ENCODE data around the gene SPIRE2. TPM values are rescaled to one million over a fixed set of nuclear protein-coding genes. Genes with fewer than 3 reads are reported as not detected.
A peak's percentile ranks its signal among the peaks of the same experiment; 100 is the strongest.

SPIRE2 gene
- total and polyA plus RNA-seq, 2 of the 13 experiments (the other 11 are each of a cell fraction or from before 2014, with no cell fraction given): 13.3 to 37.5 TPM

GRCh38 chr16:89798126-89798525, 30.1 kb upstream of the SPIRE2 start:
- H3K27me3 ChIP-seq (ENCODE audit: control insufficient read depth in 1 of 2, insufficient read depth in 2 of 2, low read length in 2 of 2): no peaks in the 10 kb centered on the region
- no peaks in the 10 kb centered on the region for H3K9me3 ChIP-seq (ENCODE audit: low read length)
- FAIRE-seq (no peak), DNase-seq (ENCODE audit: low spot score) (no peak), ATAC-seq (no peak)
- no peaks in the 10 kb centered on the region for H4K20me1 ChIP-seq (ENCODE audit: insufficient read depth, low read length)
- H3K4me2 ChIP-seq (ENCODE audit: low read depth, low read length): no peak overlapping the region
- ChIA-PET CTCF (ENCODE audit: low intra/inter-chr PET ratio, low total read pairs) (no interaction called here), POLR2A (no interaction called here)
- H3K27ac ChIP-seq (ENCODE audit: extremely low read length, insufficient read depth, low read length): no peak overlapping the region
- no peaks in the 10 kb centered on the region for H3K4me1 ChIP-seq (ENCODE audit: insufficient read depth, low read length)
- no peaks in the 10 kb centered on the region for H3K79me2 ChIP-seq (ENCODE audit: insufficient read depth, low read length)
- H2AFZ ChIP-seq (ENCODE audit: low read length): no peak overlapping the region
- 92% methylated on average over 5 of the region's 5 CpGs for WGBS (ENCODE audit: low lambda C conversion rate)
- TF ChIP-seq ZNF12 (CRISPR knock-in tag; IDR thresholded peaks at IDR 0.05) (peak; percentile 67; the same call in 1 of the 2 replicates), SP140L (CRISPR knock-in tag; IDR thresholded peaks at IDR 0.05; ENCODE audit: borderline replicate concordance) (no peak)
- no peak overlapping the region for H3K4me3 ChIP-seq (replicated peaks in 1 of 3; ENCODE audit: insufficient read depth in 1 of 3, low read depth in 2 of 3, low read length in 3 of 3)
- in situ Hi-C loops (cut with HindIII; ENCODE audit: extremely low pct_ligation_motif_present, low pct_unique_long_range_greater_than_20kb) (no loop called here), intact Hi-C loops (cut with micrococcal nuclease; ENCODE audit: unreplicated experiment) (no loop called here)
- no TSS peak for BruUV-seq (replicated peaks)
- peaks cover 28 to 74% of the 10 kb centered on the region in 2 experiments for H3K36me3 ChIP-seq (replicated peaks in 1 of 2; ENCODE audit: control insufficient read depth in 1 of 2, insufficient read depth in 2 of 2, low read length in 2 of 2)
- H3K9ac ChIP-seq (ENCODE audit: insufficient read depth, low read depth, low read length): no peak overlapping the region

GRCh38 chr16:89798832-89799370, 29.4 kb upstream of the SPIRE2 start:
- no peak overlapping the region for H2AFZ ChIP-seq (ENCODE audit: low read length)
- no peak for DNase-seq (ENCODE audit: low spot score)
- ATAC-seq: peak; percentile 25; the same call in 2 of the 3 replicates
- intact Hi-C loops (cut with micrococcal nuclease; ENCODE audit: unreplicated experiment) (no loop called here), in situ Hi-C loops (cut with HindIII; ENCODE audit: extremely low pct_ligation_motif_present, low pct_unique_long_range_greater_than_20kb) (no loop called here)
- peaks cover 28 to 77% of the 10 kb centered on the region in 2 experiments for H3K36me3 ChIP-seq (replicated peaks in 1 of 2; ENCODE audit: control insufficient read depth in 1 of 2, insufficient read depth in 2 of 2, low read length in 2 of 2)
- no peaks in the 10 kb centered on the region for H4K20me1 ChIP-seq (ENCODE audit: insufficient read depth, low read length)
- 97% methylated on average over 15 of the region's 15 CpGs for WGBS (ENCODE audit: low lambda C conversion rate)
- TF ChIP-seq ZNF577 (CRISPR knock-in tag; IDR thresholded peaks at IDR 0.05; ENCODE audit: borderline replicate concordance, low read depth) (no peak), CENPX (CRISPR knock-in tag; IDR thresholded peaks at IDR 0.05) (no peak), SMARCC2 (IDR thresholded peaks at IDR 0.05) (no peak), CSRNP1 (CRISPR knock-in tag; IDR thresholded peaks at IDR 0.05) (no peak), TBP (CRISPR knock-in tag; IDR thresholded peaks at IDR 0.05) (no peak), ZNF709 (CRISPR knock-in tag; IDR thresholded peaks at IDR 0.05) (no peak), ZNF614 (CRISPR knock-in tag; IDR thresholded peaks at IDR 0.05; ENCODE audit: borderline replicate concordance) (no peak), NFE2 (CRISPR knock-in tag; IDR thresholded peaks at IDR 0.05) (no peak), SRY (CRISPR knock-in tag; IDR thresholded peaks at IDR 0.05) (no peak), ZNF337 (CRISPR knock-in tag; IDR thresholded peaks at IDR 0.05; ENCODE audit: borderline replicate concordance, low read depth) (no peak), ZNF143 (CRISPR knock-in tag; IDR thresholded peaks at IDR 0.05) (no peak)
- TF ChIP-seq, protein P1, sequence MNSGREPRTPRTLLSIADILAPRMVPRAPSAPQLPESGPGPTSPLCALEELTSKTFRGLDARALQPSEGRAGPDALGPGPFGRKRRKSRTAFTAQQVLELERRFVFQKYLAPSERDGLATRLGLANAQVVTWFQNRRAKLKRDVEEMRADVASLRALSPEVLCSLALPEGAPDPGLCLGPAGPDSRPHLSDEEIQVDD (CRISPR knock-in tag; IDR thresholded peaks at IDR 0.05; ENCODE audit: borderline replicate concordance): no peak
- no peaks in the 10 kb centered on the region for H3K79me2 ChIP-seq (ENCODE audit: insufficient read depth, low read length)
- no TSS peak for BruUV-seq (replicated peaks)
- H3K27me3 ChIP-seq (ENCODE audit: control insufficient read depth in 1 of 2, insufficient read depth in 2 of 2, low read length in 2 of 2): no peaks in the 10 kb centered on the region
- ChIA-PET POLR2A (no interaction called here), CTCF (ENCODE audit: low intra/inter-chr PET ratio, low total read pairs) (no interaction called here)
- H3K9ac ChIP-seq (ENCODE audit: insufficient read depth, low read depth, low read length): no peak overlapping the region
- H3K27ac ChIP-seq (ENCODE audit: extremely low read length, insufficient read depth, low read length): no peak overlapping the region
- FAIRE-seq: no peak
- H3K4me3 ChIP-seq (replicated peaks in 1 of 3; ENCODE audit: insufficient read depth in 1 of 3, low read depth in 2 of 3, low read length in 3 of 3): no peak overlapping the region
- no peak overlapping the region for H3K4me2 ChIP-seq (ENCODE audit: low read depth, low read length)
- no peaks in the 10 kb centered on the region for H3K9me3 ChIP-seq (ENCODE audit: low read length)
- H3K4me1 ChIP-seq (ENCODE audit: insufficient read depth, low read length): no peaks in the 10 kb centered on the region

All from HepG2 (cell line).